Measurements from ENCODE around the gene ORC3. TPM values are rescaled to one million over a fixed set of nuclear protein-coding genes. Genes with fewer than 3 reads are reported as not detected.

The ORC3 gene
- total RNA-seq, 1 experiment from 2014 or later: 33.8 TPM

DNA sequence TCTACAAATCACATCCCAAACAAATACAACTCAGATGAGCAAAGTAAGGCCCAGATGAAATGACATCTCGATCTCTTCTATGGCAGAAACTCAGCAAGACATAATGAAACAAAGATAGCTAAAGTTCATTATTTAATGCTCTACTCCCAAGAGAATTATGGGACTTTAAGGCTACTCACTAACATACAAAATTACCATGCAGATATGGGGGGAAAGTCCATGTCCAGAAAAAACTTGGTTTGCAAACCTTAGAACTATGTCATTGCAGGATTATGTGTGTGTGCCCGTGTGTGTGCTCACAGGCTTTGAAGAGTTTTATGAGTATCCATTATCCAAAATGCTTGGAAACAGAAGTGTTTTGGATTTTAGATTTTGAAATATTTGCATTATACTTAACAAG lies 78.1 kb downstream of the ORC3 start:
- Mint-ChIP-seq H3K4me3 (ENCODE audit: unreplicated experiment) (no peak overlapping the region), H3K36me3 (ENCODE audit: insufficient read depth, unreplicated experiment) (peaks cover 56% of the 10 kb centered on the region), H3K9me3 (ENCODE audit: unreplicated experiment) (no peaks in the 10 kb centered on the region), H3K27me3 (ENCODE audit: insufficient read depth, unreplicated experiment) (no peaks in the 10 kb centered on the region), H3K27ac (ENCODE audit: unreplicated experiment) (no peak overlapping the region), H3K4me1 (ENCODE audit: low read depth, unreplicated experiment) (peaks cover 21% of the 10 kb centered on the region)
- no TSS peak for BruUV-seq (replicated peaks)
- TF ChIP-seq, protein P1, sequence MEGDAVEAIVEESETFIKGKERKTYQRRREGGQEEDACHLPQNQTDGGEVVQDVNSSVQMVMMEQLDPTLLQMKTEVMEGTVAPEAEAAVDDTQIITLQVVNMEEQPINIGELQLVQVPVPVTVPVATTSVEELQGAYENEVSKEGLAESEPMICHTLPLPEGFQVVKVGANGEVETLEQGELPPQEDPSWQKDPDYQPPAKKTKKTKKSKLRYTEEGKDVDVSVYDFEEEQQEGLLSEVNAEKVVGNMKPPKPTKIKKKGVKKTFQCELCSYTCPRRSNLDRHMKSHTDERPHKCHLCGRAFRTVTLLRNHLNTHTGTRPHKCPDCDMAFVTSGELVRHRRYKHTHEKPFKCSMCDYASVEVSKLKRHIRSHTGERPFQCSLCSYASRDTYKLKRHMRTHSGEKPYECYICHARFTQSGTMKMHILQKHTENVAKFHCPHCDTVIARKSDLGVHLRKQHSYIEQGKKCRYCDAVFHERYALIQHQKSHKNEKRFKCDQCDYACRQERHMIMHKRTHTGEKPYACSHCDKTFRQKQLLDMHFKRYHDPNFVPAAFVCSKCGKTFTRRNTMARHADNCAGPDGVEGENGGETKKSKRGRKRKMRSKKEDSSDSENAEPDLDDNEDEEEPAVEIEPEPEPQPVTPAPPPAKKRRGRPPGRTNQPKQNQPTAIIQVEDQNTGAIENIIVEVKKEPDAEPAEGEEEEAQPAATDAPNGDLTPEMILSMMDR (IDR thresholded peaks at IDR 0.05; ENCODE audit: insufficient read depth in 1 of 2, low read depth in 1 of 2, low read length in 1 of 2, severe bottlenecking in 1 of 2, unreplicated experiment in 1 of 2): no peak
- no peak for DNase-seq
- intact Hi-C loops (cut with micrococcal nuclease; ENCODE audit: unreplicated experiment): no loop called here
- Histone ChIP-seq H3K9me3 (no peaks in the 10 kb centered on the region), H3K36me3 (ENCODE audit: control insufficient read depth, insufficient read depth, low read length) (peaks cover 2% of the 10 kb centered on the region; the same call in 1 of the 2 replicates), H3K27me3 (replicated peaks; ENCODE audit: control insufficient read depth, insufficient read depth, low read length) (no peaks in the 10 kb centered on the region), H3K4me3 (ENCODE audit: low read depth, low read length) (no peak overlapping the region), H3K4me1 (peaks cover 31% of the 10 kb centered on the region)
- CTCF ChIA-PET: no interaction called here
- POLR2A ChIA-PET: no interaction called here

DNA sequence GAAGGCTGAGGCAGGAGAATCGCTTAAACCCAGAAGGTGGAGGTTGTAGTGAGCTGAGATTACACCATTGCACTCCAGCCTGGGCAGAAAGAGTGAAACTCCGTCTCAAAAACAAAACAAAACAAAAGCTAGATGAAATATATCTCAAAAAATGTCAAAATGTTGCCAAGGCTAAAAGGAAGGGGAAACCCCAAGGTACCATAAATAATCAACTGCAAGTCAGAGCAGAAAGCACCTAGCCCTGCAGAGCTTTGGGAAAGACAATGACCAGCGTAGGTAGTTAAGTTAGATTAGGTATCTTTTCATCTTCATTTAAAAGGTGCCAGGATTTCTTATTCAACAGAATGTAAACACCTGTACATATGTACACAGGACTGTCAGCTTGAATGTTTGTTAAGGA lies 79.1 kb downstream of the ORC3 start:
- intact Hi-C loops (cut with micrococcal nuclease; ENCODE audit: unreplicated experiment): no loop called here
- no peak overlapping the region for H3K4me3 Mint-ChIP-seq (ENCODE audit: unreplicated experiment)
- DNase-seq: no peak
- no TSS peak for BruUV-seq (replicated peaks)
- peaks cover 2% of the 10 kb centered on the region; the same call in 1 of the 2 replicates for H3K36me3 ChIP-seq (ENCODE audit: control insufficient read depth, insufficient read depth, low read length)
- no peak overlapping the region for H3K4me3 ChIP-seq (ENCODE audit: low read depth, low read length)
- H3K4me1 Mint-ChIP-seq (ENCODE audit: low read depth, unreplicated experiment): peaks cover 21% of the 10 kb centered on the region
- peaks cover 31% of the 10 kb centered on the region for H3K4me1 ChIP-seq
- ChIA-PET CTCF (no interaction called here), POLR2A (no interaction called here)
- peak overlapping the region; percentile 53 for H3K27ac Mint-ChIP-seq (ENCODE audit: unreplicated experiment)
- H3K27me3 ChIP-seq (replicated peaks; ENCODE audit: control insufficient read depth, insufficient read depth, low read length): no peaks in the 10 kb centered on the region
- H3K27me3 Mint-ChIP-seq (ENCODE audit: insufficient read depth, unreplicated experiment): no peaks in the 10 kb centered on the region
- H3K9me3 ChIP-seq: no peaks in the 10 kb centered on the region
- H3K9me3 Mint-ChIP-seq (ENCODE audit: unreplicated experiment): no peaks in the 10 kb centered on the region
- peaks cover 57% of the 10 kb centered on the region for H3K36me3 Mint-ChIP-seq (ENCODE audit: insufficient read depth, unreplicated experiment)
- TF ChIP-seq, protein P1 (IDR thresholded peaks at IDR 0.05; ENCODE audit: insufficient read depth in 1 of 2, low read depth in 1 of 2, low read length in 1 of 2, severe bottlenecking in 1 of 2, unreplicated experiment in 1 of 2): no peak

DNA sequence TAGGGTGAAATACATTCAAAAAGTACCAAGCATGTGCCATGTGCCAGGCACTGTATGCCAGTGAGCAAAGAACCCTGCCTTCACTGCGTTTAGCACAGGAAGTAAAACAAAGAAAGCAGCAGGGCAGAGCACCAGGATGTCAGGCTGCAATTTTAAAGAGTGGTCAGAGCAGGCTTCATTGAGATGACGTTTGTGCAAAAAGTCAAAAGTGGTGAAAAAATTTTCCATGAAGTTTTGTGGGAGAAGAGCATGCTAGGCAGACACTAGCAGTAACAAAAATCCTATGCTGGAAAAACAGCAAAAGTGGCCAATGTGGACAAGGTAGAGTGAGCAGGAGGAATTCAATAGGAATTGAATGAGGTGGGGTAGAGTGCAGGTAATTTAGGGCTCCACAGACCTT lies 80.8 kb downstream of the ORC3 start:
- H3K9me3 Mint-ChIP-seq (ENCODE audit: unreplicated experiment): no peaks in the 10 kb centered on the region
- no TSS peak for BruUV-seq (replicated peaks)
- no peak overlapping the region for H3K4me3 Mint-ChIP-seq (ENCODE audit: unreplicated experiment)
- Histone ChIP-seq H3K4me1 (peaks cover 31% of the 10 kb centered on the region), H3K36me3 (ENCODE audit: control insufficient read depth, insufficient read depth, low read length) (peaks cover 2% of the 10 kb centered on the region; the same call in 1 of the 2 replicates), H3K9me3 (no peaks in the 10 kb centered on the region), H3K27me3 (replicated peaks; ENCODE audit: control insufficient read depth, insufficient read depth, low read length) (no peaks in the 10 kb centered on the region), H3K4me3 (ENCODE audit: low read depth, low read length) (no peak overlapping the region)
- H3K36me3 Mint-ChIP-seq (ENCODE audit: insufficient read depth, unreplicated experiment): peaks cover 74% of the 10 kb centered on the region
- ChIA-PET CTCF (no interaction called here), POLR2A (no interaction called here)
- intact Hi-C loops (cut with micrococcal nuclease; ENCODE audit: unreplicated experiment): loop anchor here (5.0 kb wide), 1 partner anchor 127 kb away; no protein-coding TSS in a partner anchor
- H3K4me1 Mint-ChIP-seq (ENCODE audit: low read depth, unreplicated experiment): peaks cover 21% of the 10 kb centered on the region
- no peak for DNase-seq
- no peaks in the 10 kb centered on the region for H3K27me3 Mint-ChIP-seq (ENCODE audit: insufficient read depth, unreplicated experiment)
- peak overlapping the region; percentile 82 for H3K27ac Mint-ChIP-seq (ENCODE audit: unreplicated experiment)
- TF ChIP-seq, protein P1 (IDR thresholded peaks at IDR 0.05; ENCODE audit: insufficient read depth in 1 of 2, low read depth in 1 of 2, low read length in 1 of 2, severe bottlenecking in 1 of 2, unreplicated experiment in 1 of 2): no peak

Data from Caco-2 (cell line).